ENCODE results near the gene MIGA2.

The MIGA2 gene

GRCh38 chr9:129023908-129024233 lies 12.6 kb upstream of the MIGA2 start:
- no peak overlapping the region for H3K27ac ChIP-seq (ENCODE audit: poor library complexity, severe bottlenecking)
- no peak for ATAC-seq (ENCODE audit: low read depth)
- H3K9me3 ChIP-seq (ENCODE audit: severe bottlenecking): no peaks in the 10 kb centered on the region
- no peak overlapping the region for H3K4me3 ChIP-seq (ENCODE audit: severe bottlenecking)
- no peaks in the 10 kb centered on the region for H3K27me3 ChIP-seq (ENCODE audit: insufficient read depth, poor library complexity, severe bottlenecking)
- H3K36me3 ChIP-seq (ENCODE audit: low read depth): peaks cover 3% of the 10 kb centered on the region; the same call in 1 of the 2 replicates
- no peak for DNase-seq (ENCODE audit: low spot score)
- TF ChIP-seq CTCF (IDR thresholded peaks at IDR 0.05; ENCODE audit: poor library complexity, severe bottlenecking): no peak
- H3K4me1 ChIP-seq (ENCODE audit: insufficient read depth, poor library complexity, severe bottlenecking): peaks cover 5% of the 10 kb centered on the region

GRCh38 chr9:129026442-129027223 lies 9.8 kb upstream of the MIGA2 start:
- ATAC-seq (ENCODE audit: low read depth) (peak; percentile 52), DNase-seq (ENCODE audit: low spot score) (no peak)
- Histone ChIP-seq H3K4me1 (ENCODE audit: insufficient read depth, poor library complexity, severe bottlenecking) (peaks cover 8% of the 10 kb centered on the region), H3K36me3 (ENCODE audit: low read depth) (no peaks in the 10 kb centered on the region), H3K27me3 (ENCODE audit: insufficient read depth, poor library complexity, severe bottlenecking) (no peaks in the 10 kb centered on the region), H3K4me3 (ENCODE audit: severe bottlenecking) (peak overlapping the region; percentile 88), H3K9me3 (ENCODE audit: severe bottlenecking) (no peaks in the 10 kb centered on the region), H3K27ac (ENCODE audit: poor library complexity, severe bottlenecking) (peak overlapping the region; percentile 31)
- TF ChIP-seq CTCF (IDR thresholded peaks at IDR 0.05; ENCODE audit: poor library complexity, severe bottlenecking): no peak

- no peak for TF ChIP-seq CTCF (IDR thresholded peaks at IDR 0.05; ENCODE audit: poor library complexity, severe bottlenecking)
- Histone ChIP-seq H3K36me3 (ENCODE audit: low read depth) (no peaks in the 10 kb centered on the region), H3K4me1 (ENCODE audit: insufficient read depth, poor library complexity, severe bottlenecking) (peaks cover 8% of the 10 kb centered on the region), H3K9me3 (ENCODE audit: severe bottlenecking) (no peaks in the 10 kb centered on the region), H3K27me3 (ENCODE audit: insufficient read depth, poor library complexity, severe bottlenecking) (no peaks in the 10 kb centered on the region), H3K27ac (ENCODE audit: poor library complexity, severe bottlenecking) (peak overlapping the region; percentile 31), H3K4me3 (ENCODE audit: severe bottlenecking) (peak overlapping the region; percentile 88)
- DNase-seq (ENCODE audit: low spot score) (no peak), ATAC-seq (ENCODE audit: low read depth) (no peak)
Measured at GRCh38 chr9:129027224-129027684, 9.2 kb upstream of the MIGA2 start.

GRCh38 chr9:129027685-129028191 lies 8.7 kb upstream of the MIGA2 start:
- Histone ChIP-seq H3K4me1 (ENCODE audit: insufficient read depth, poor library complexity, severe bottlenecking) (peaks cover 8% of the 10 kb centered on the region), H3K9me3 (ENCODE audit: severe bottlenecking) (no peaks in the 10 kb centered on the region), H3K27ac (ENCODE audit: poor library complexity, severe bottlenecking) (peak overlapping the region; percentile 31), H3K4me3 (ENCODE audit: severe bottlenecking) (peak overlapping the region; percentile 88), H3K27me3 (ENCODE audit: insufficient read depth, poor library complexity, severe bottlenecking) (no peaks in the 10 kb centered on the region), H3K36me3 (ENCODE audit: low read depth) (no peaks in the 10 kb centered on the region)
- no peak for TF ChIP-seq CTCF (IDR thresholded peaks at IDR 0.05; ENCODE audit: poor library complexity, severe bottlenecking)
- DNase-seq (ENCODE audit: low spot score) (no peak), ATAC-seq (ENCODE audit: low read depth) (peak; percentile 40)
